SK-N-SH (cell line): ENCODE measurements around the gene FGF23. TPM values are rescaled to one million over a fixed set of nuclear protein-coding genes. Genes with fewer than 3 reads are reported as not detected.

ENCODE experiments used
- CTCF ChIA-PET: fragments of 300-600, 350-600 bp; formaldehyde crosslinking; extraction: SDS; loops from one replicate; lab custom pipeline; 2021; lab: Yijun Ruan, JAX
- POLR2A ChIA-PET: fragments of 350-600 bp; sonication (Branson Sonifier 250); formaldehyde crosslinking; extraction: SDS; loops from one replicate; lab custom pipeline; 2020; ENCODE audit warnings: antibody characterized with exemption, inconsistent platforms; lab: Yijun Ruan, JAX
- DNase-seq: peaks from one replicate; pipeline ENCODE4 v3.0.0; 2012
- H2AFZ ChIP-seq: fragments of 200-600 bp; sonication (generic); 2 replicates; pipeline ENCODE4 v1.8.1; 2016; ENCODE audit warnings: antibody characterized with exemption, mild to moderate bottlenecking, low read depth
- H3F3A ChIP-seq: fragments of 200-600 bp; sonication (generic); replicated peaks from 2 replicates; pipeline ENCODE3; 2016; ENCODE audit warnings: antibody characterized with exemption, mild to moderate bottlenecking; ENCODE audit not compliant: insufficient read depth
- H3K27ac ChIP-seq, 2 experiments: fragments of 200-500 bp in 1 of 2; fragments of 200-600 bp in 1 of 2; sonication (Bioruptor generic) in 1 of 2; sonication (generic), shearing (Covaris generic) in 1 of 2; 2 replicates each; pipeline versions ENCODE4 v1.5.1 to v1.6.1; 2014 to 2016; ENCODE audit warnings: low read depth in 2 of 2, inconsistent platforms in 1 of 2, low read length in 1 of 2, mild to moderate bottlenecking in 1 of 2, mixed read lengths in 1 of 2
- H3K27me3 ChIP-seq: fragments of 200-600 bp; sonication (generic), shearing (Covaris generic); 2 replicates; pipeline ENCODE4 v1.6.1; 2016; ENCODE audit warnings: mixed run types; ENCODE audit not compliant: insufficient read depth
- H3K36me3 ChIP-seq, 2 experiments: fragments of 200-500 bp in 1 of 2; fragments of 200-600 bp in 1 of 2; sonication (Bioruptor generic) in 1 of 2; sonication (generic) in 1 of 2; replicated peaks in 1 of 2; 2 replicates each; pipeline versions ENCODE3 to v1.5.1; 2014 to 2016; ENCODE audit warnings: low read length in 1 of 2, mild to moderate bottlenecking in 1 of 2; ENCODE audit not compliant: insufficient read depth in 2 of 2, control insufficient read depth in 1 of 2
- H3K4me1 ChIP-seq, 2 experiments: fragments of 200-500 bp in 1 of 2; fragments of 200-600 bp in 1 of 2; sonication (Bioruptor generic) in 1 of 2; sonication (generic), shearing (Covaris generic) in 1 of 2; 2 replicates each; pipeline versions ENCODE4 v1.5.1 to v1.6.1; 2014 to 2016; ENCODE audit warnings: low read depth in 1 of 2, low read length in 1 of 2, mixed run types in 1 of 2; ENCODE audit not compliant: insufficient read depth in 2 of 2, control insufficient read depth in 1 of 2
- H3K4me2 ChIP-seq: fragments of 200-600 bp; sonication (generic), shearing (Covaris generic); 2 replicates; pipeline ENCODE4 v1.6.1; 2017; ENCODE audit warnings: mixed run types
- H3K4me3 ChIP-seq, 2 experiments: fragments of 200-500 bp in 1 of 2; fragments of 200-600 bp in 1 of 2; sonication (Bioruptor generic) in 1 of 2; sonication (generic), shearing (Covaris generic) in 1 of 2; 2 replicates each; pipeline versions ENCODE4 v1.5.1 to v1.8.1; 2014 to 2016; ENCODE audit warnings: low read depth in 2 of 2, inconsistent platforms in 1 of 2, low read length in 1 of 2, mild to moderate bottlenecking in 1 of 2, mixed read lengths in 1 of 2, moderate library complexity in 1 of 2
- H3K79me2 ChIP-seq: fragments of 200-600 bp; sonication (generic); 2 replicates; pipeline ENCODE4 v1.8.1; 2017; ENCODE audit warnings: mild to moderate bottlenecking; ENCODE audit not compliant: insufficient read depth
- H3K9ac ChIP-seq: fragments of 200-600 bp; sonication (generic); 2 replicates; pipeline ENCODE4 v1.6.1; 2017; ENCODE audit warnings: mixed run types
- H3K9me2 ChIP-seq: fragments of 200-600 bp; sonication (generic); 2 replicates; pipeline ENCODE4 v1.6.1; 2017; ENCODE audit warnings: mixed run types
- H3K9me3 ChIP-seq: fragments of 200-600 bp; sonication (generic); 2 replicates; pipeline ENCODE4 v1.6.1; 2017; ENCODE audit warnings: mixed run types, mild to moderate bottlenecking, moderate library complexity
- H4K20me1 ChIP-seq: fragments of 200-600 bp; sonication (generic); 2 replicates; pipeline ENCODE4 v1.6.1; 2017; ENCODE audit warnings: mild to moderate bottlenecking, mixed run types; ENCODE audit not compliant: insufficient read depth
- CHD2 ChIP-seq: fragments of 150-350 bp; IDR thresholded peaks from 2 replicates; pipeline ENCODE4 v1.6.1; 2018; ENCODE audit warnings: low read length; ENCODE audit not compliant: partially characterized antibody
- EZH2phosphoT487 ChIP-seq: fragments of 200-600 bp; sonication (generic); IDR thresholded peaks from 2 replicates; pipeline ENCODE4 v1.6.1; 2017; ENCODE audit warnings: low read depth, mixed run types, mild to moderate bottlenecking, antibody characterized with exemption, moderate library complexity, borderline replicate concordance
- FOSL2 ChIP-seq: IDR thresholded peaks from 2 replicates; pipeline ENCODE4 v1.4.0; 2012; ENCODE audit warnings: low read depth, mild to moderate bottlenecking, moderate library complexity, borderline replicate concordance
- FOXJ3 ChIP-seq: sonication (generic); formaldehyde crosslinking; IDR thresholded peaks from 2 replicates; pipeline ENCODE4 v1.5.1; 2020; ENCODE audit warnings: mild to moderate bottlenecking, missing genetic modification reagents
- FOXM1 ChIP-seq: IDR thresholded peaks from 2 replicates; pipeline ENCODE4 v1.4.0; 2012; ENCODE audit warnings: low read depth, mild to moderate bottlenecking
- GABPA ChIP-seq: IDR thresholded peaks from 2 replicates; pipeline ENCODE4 v1.4.0; 2012; ENCODE audit warnings: low read depth, mild to moderate bottlenecking
- GATA2 ChIP-seq: sonication (generic); formaldehyde crosslinking; IDR thresholded peaks from 2 replicates; pipeline ENCODE4 v1.5.0; 2020; ENCODE audit warnings: mild to moderate bottlenecking, missing genetic modification reagents
- JUND ChIP-seq: IDR thresholded peaks from 2 replicates; pipeline ENCODE4 v1.4.0; 2012
- MAX ChIP-seq: IDR thresholded peaks from 2 replicates; pipeline ENCODE4 v1.4.0; 2012; ENCODE audit warnings: low read depth
- POLR2AphosphoS5 ChIP-seq: IDR thresholded peaks from 2 replicates; pipeline ENCODE4 v1.6.1; 2012; ENCODE audit warnings: low read depth, low read length
- RXRA ChIP-seq: IDR thresholded peaks from 2 replicates; pipeline ENCODE4 v1.4.0; 2012; ENCODE audit warnings: low read depth, mild to moderate bottlenecking, borderline replicate concordance
- SMC3 ChIP-seq: IDR thresholded peaks from 2 replicates; pipeline ENCODE4 v1.6.1; 2012; ENCODE audit warnings: low read depth, low read length, improper control_type of control experiment
- TAF1 ChIP-seq: IDR thresholded peaks from 2 replicates; pipeline ENCODE4 v1.6.1; 2012; ENCODE audit warnings: low read depth, mild to moderate bottlenecking, low read length, moderate library complexity, borderline replicate concordance
- TCF12 ChIP-seq: IDR thresholded peaks from 2 replicates; pipeline ENCODE4 v1.4.0; 2012
- USF1 ChIP-seq: IDR thresholded peaks from 2 replicates; pipeline ENCODE4 v1.4.0; 2012; ENCODE audit warnings: low read depth, borderline replicate concordance
- USF2 ChIP-seq: fragments of 150-350 bp; IDR thresholded peaks from 2 replicates; pipeline ENCODE4 v1.6.1; 2017; ENCODE audit warnings: antibody characterized with exemption, low read length, low read depth, borderline replicate concordance
- YY1 ChIP-seq: IDR thresholded peaks from 2 replicates; pipeline ENCODE4 v1.4.0; 2012; ENCODE audit warnings: low read depth, mild to moderate bottlenecking
- ZBTB33 ChIP-seq: IDR thresholded peaks from 2 replicates; pipeline ENCODE4 v1.4.0; 2012; ENCODE audit warnings: low read depth, borderline replicate concordance
- WGBS: methylation state at CpG from one replicate; pipeline ENCODE4 v1.1.6; 2017; ENCODE audit warnings: low lambda C conversion rate; 5-methylcytosine and 5-hydroxymethylcytosine counted together
- polyA plus RNA-seq, 3 experiments: library from polyadenylated mRNA; depleted of rRNA; stranded (reverse); fragments of >200 nt; gene quantifications; 2 replicates each; pipeline ENCODE4 v1.2.3, GENCODE V29; 2012

Gene FGF23
- polyA plus RNA-seq, 1 of the 3 experiments (the other 2 are of a cell fraction): not detected

GRCh38 chr12:4393211-4393610 is 13.7 kb upstream of the FGF23 start:
- no peaks in the 10 kb centered on the region for H3K9me2 ChIP-seq
- 32% methylated on average over 5 of the region's 5 CpGs for WGBS
- CTCF ChIA-PET: no interaction called here
- H3K4me3 ChIP-seq: no peak overlapping the region
- no peaks in the 10 kb centered on the region for H4K20me1 ChIP-seq
- TF ChIP-seq TCF12: no peak
- no peak for TF ChIP-seq FOXJ3 (CRISPR knock-in tag)
- TF ChIP-seq EZH2phosphoT487: no peak
- TF ChIP-seq, all 33 proteins: peak for 0
- H3F3A ChIP-seq: no peaks in the 10 kb centered on the region
- H3K9ac ChIP-seq: no peak overlapping the region
- POLR2A ChIA-PET: no interaction called here
- no peak overlapping the region for H3K4me2 ChIP-seq
- H3K4me1 ChIP-seq: peaks cover 0 to 4% of the 10 kb centered on the region in 2 experiments; a peak in 1 of 4 replicates
- H3K27me3 ChIP-seq: no peaks in the 10 kb centered on the region; the same call in 1 of the 2 replicates
- H3K9me3 ChIP-seq: no peaks in the 10 kb centered on the region
- no peaks in the 10 kb centered on the region for H3K79me2 ChIP-seq
- no peak overlapping the region for H2AFZ ChIP-seq
- H3K36me3 ChIP-seq: no peaks in the 10 kb centered on the region
- DNase-seq: no peak
- H3K27ac ChIP-seq: no peak overlapping the region

- H3F3A ChIP-seq: no peaks in the 10 kb centered on the region
- H3K9me2 ChIP-seq: no peaks in the 10 kb centered on the region
- DNase-seq: no peak
- TF ChIP-seq ZBTB33 (no peak), USF1 (no peak), MAX (no peak), GATA2 (CRISPR knock-in tag) (no peak), USF2 (no peak), FOXM1 (no peak), JUND (no peak), EZH2phosphoT487 (no peak), RXRA (no peak), TAF1 (no peak), CHD2 (no peak), GABPA (no peak), POLR2AphosphoS5 (no peak), YY1 (no peak), TCF12 (no peak), FOSL2 (no peak), SMC3 (no peak)
- no peak overlapping the region for H3K9ac ChIP-seq
- no peaks in the 10 kb centered on the region for H4K20me1 ChIP-seq
- H3K9me3 ChIP-seq: no peaks in the 10 kb centered on the region
- H2AFZ ChIP-seq: no peak overlapping the region
- ChIA-PET POLR2A (no interaction called here), CTCF (no interaction called here)
- H3K4me3 ChIP-seq: no peak overlapping the region
- no peaks in the 10 kb centered on the region for H3K79me2 ChIP-seq
- H3K36me3 ChIP-seq: no peaks in the 10 kb centered on the region
- peaks cover 0 to 7% of the 10 kb centered on the region in 2 experiments; a peak in 1 of 4 replicates for H3K4me1 ChIP-seq
- no peak overlapping the region for H3K27ac ChIP-seq
- 52% methylated on average over 11 of the region's 15 CpGs for WGBS
- no peaks in the 10 kb centered on the region; the same call in 1 of the 2 replicates for H3K27me3 ChIP-seq
- no peak overlapping the region for H3K4me2 ChIP-seq
These were observed 12.8 kb upstream of the FGF23 start for GRCh38 chr12:4392223-4392742.
